Measurements from ENCODE around the gene REG3A.

Gene REG3A

GRCh38 chr2:79159653-79160052 is at the start of gene REG3A:
Gene REG3A (minus strand): TSS chr2:79159753. CDS start chr2:79159405, 348 bp downstream.
- no peak for DNase-seq

- no peak for DNase-seq
Observed at GRCh38 chr2:79200762-79201161, 41.2 kb upstream of the REG3A start.

GRCh38 chr2:79191816-79192215 is 32.3 kb upstream of the REG3A start:
- DNase-seq: no peak

- no peak for DNase-seq
Observed at GRCh38 chr2:79191081-79191480, 31.5 kb upstream of the REG3A start.

GRCh38 chr2:79189465-79189864 is 29.9 kb upstream of the REG3A start:
- no peak for DNase-seq

GRCh38 chr2:79181617-79182016 is 22.1 kb upstream of the REG3A start:
- no peak for DNase-seq

GRCh38 chr2:79180092-79180491 is 20.5 kb upstream of the REG3A start:
- DNase-seq: no peak

- DNase-seq: no peak
Observed at GRCh38 chr2:79179036-79179435, 19.5 kb upstream of the REG3A start.

- no peak for DNase-seq
Observed at GRCh38 chr2:79178076-79178674, 18.6 kb upstream of the REG3A start.

GRCh38 chr2:79171348-79171958 is 11.9 kb upstream of the REG3A start:
- no peak for DNase-seq

- no peak for DNase-seq
Observed at GRCh38 chr2:79162801-79163200, 3.2 kb upstream of the REG3A start.

GRCh38 chr2:79162132-79162531 is 2.6 kb upstream of the REG3A start:
- DNase-seq: no peak

GRCh38 chr2:79159030-79159429 is 523 bp downstream of the REG3A start:
- DNase-seq: no peak

- no peak for DNase-seq
Observed at GRCh38 chr2:79155826-79156476, 3.6 kb downstream of the REG3A start.

GRCh38 chr2:79139423-79139822 is 20.1 kb downstream of the REG3A start:
- no peak for DNase-seq

- DNase-seq: no peak
Observed at GRCh38 chr2:79138385-79138784, 21.2 kb downstream of the REG3A start.

GRCh38 chr2:79131687-79132086 is 27.9 kb downstream of the REG3A start:
- DNase-seq: no peak

GRCh38 chr2:79129804-79130203 is 29.7 kb downstream of the REG3A start:
- DNase-seq: no peak

GRCh38 chr2:79129260-79129659 is 30.3 kb downstream of the REG3A start:
- DNase-seq: no peak

- no peak for DNase-seq
Observed at GRCh38 chr2:79128406-79128805, 31.1 kb downstream of the REG3A start.

GRCh38 chr2:79125721-79125985 is 33.9 kb downstream of the REG3A start:
- no peak for DNase-seq

GRCh38 chr2:79124907-79125720 is 34.4 kb downstream of the REG3A start:
- DNase-seq: no peak

- DNase-seq: no peak
Observed at GRCh38 chr2:79122676-79123075, 36.9 kb downstream of the REG3A start.

GRCh38 chr2:79120194-79120713 is 39.3 kb downstream of the REG3A start, which contains the start of gene REG1A:
Gene REG1A (plus strand): TSS chr2:79120488. CDS start chr2:79120862, 374 bp downstream.
- DNase-seq: no peak

All from SHP77 (cell line).